GM18505 (cell line): ENCODE measurements around the gene NKAIN4.

Experiments used
- ATAC-seq: cut with Tn5 transposase; IDR thresholded peaks from one replicate; pipeline ENCODE4 v1.9.1; 2021; ENCODE audit not compliant: unreplicated experiment
- POLR2A ChIP-seq: IDR thresholded peaks from 4 replicates; pipeline ENCODE4 v1.6.1; 2011; ENCODE audit warnings: borderline replicate concordance; ENCODE audit not compliant: insufficient read depth, insufficient read length; ENCODE audit errors: extremely low read depth

NKAIN4 gene

GRCh38 chr20:63284083-63284440, 29.8 kb upstream of the NKAIN4 start:
- TF ChIP-seq POLR2A, result no peak

GRCh38 chr20:63283397-63284082, 29.3 kb upstream of the NKAIN4 start:
- no peak for TF ChIP-seq POLR2A

More at GRCh38 chr20:63284083-63284440, 29.8 kb upstream of the NKAIN4 start:
- no peak for ATAC-seq

GRCh38 chr20:63282946-63283345, 28.7 kb upstream of the NKAIN4 start:
- no peak for ATAC-seq
- no peak for TF ChIP-seq POLR2A

More at GRCh38 chr20:63283397-63284082, 29.3 kb upstream of the NKAIN4 start:
- no peak for ATAC-seq

- no peak for ATAC-seq
- no peak for TF ChIP-seq POLR2A
These were observed 27.7 kb upstream of the NKAIN4 start for GRCh38 chr20:63281742-63282665.

- TF ChIP-seq POLR2A, result no peak
- ATAC-seq, result no peak
These were observed 26.8 kb upstream of the NKAIN4 start for GRCh38 chr20:63280929-63281545.

- TF ChIP-seq POLR2A, result no peak
- ATAC-seq, result no peak
These were observed 26.1 kb upstream of the NKAIN4 start for GRCh38 chr20:63280371-63280770.

- ATAC-seq, result no peak
- no peak for TF ChIP-seq POLR2A
These were observed 25.7 kb upstream of the NKAIN4 start for GRCh38 chr20:63279931-63280330.

GRCh38 chr20:63278661-63279060, 24.4 kb upstream of the NKAIN4 start:
- TF ChIP-seq POLR2A, result no peak
- ATAC-seq, result no peak

GRCh38 chr20:63277466-63278272, 23.4 kb upstream of the NKAIN4 start:
- ATAC-seq, result no peak
- no peak for TF ChIP-seq POLR2A

- ATAC-seq, result no peak
- no peak for TF ChIP-seq POLR2A
These were observed 22.7 kb upstream of the NKAIN4 start for GRCh38 chr20:63276956-63277355.

- no peak for TF ChIP-seq POLR2A
- ATAC-seq, result no peak
These were observed 21.6 kb upstream of the NKAIN4 start for GRCh38 chr20:63275825-63276224.

GRCh38 chr20:63274381-63275228, 20.3 kb upstream of the NKAIN4 start:
- no peak for ATAC-seq
- TF ChIP-seq POLR2A, result no peak
